Measurements from ENCODE around the gene DNASE1L3.
"Not testable (repeated sequence)": the region's sequence is repeated elsewhere in the genome, so short reads cannot be mapped to it uniquely, and the experiment has no call there.

The DNASE1L3 gene

GRCh38 chr3:58234516-58234931 is 23.8 kb upstream of the DNASE1L3 start:
- DNase-seq: no peak

GRCh38 chr3:58231666-58232065 is 20.9 kb upstream of the DNASE1L3 start:
- no peak for DNase-seq

GRCh38 chr3:58230876-58231552 is 20.2 kb upstream of the DNASE1L3 start:
- DNase-seq: no peak

- DNase-seq: not testable (repeated sequence)
Observed at GRCh38 chr3:58227933-58228332, 17.2 kb upstream of the DNASE1L3 start.

GRCh38 chr3:58223855-58224254 is 13.1 kb upstream of the DNASE1L3 start:
- no peak for DNase-seq

- DNase-seq: no peak
Observed at GRCh38 chr3:58222161-58222724, 11.5 kb upstream of the DNASE1L3 start.

GRCh38 chr3:58218904-58219303 is 8.1 kb upstream of the DNASE1L3 start:
- no peak for DNase-seq

- peak; percentile 31 for DNase-seq
Observed at GRCh38 chr3:58217209-58217811, 6.5 kb upstream of the DNASE1L3 start.

GRCh38 chr3:58216496-58217195 is 5.9 kb upstream of the DNASE1L3 start:
- no peak for DNase-seq

GRCh38 chr3:58215317-58216025 is 4.7 kb upstream of the DNASE1L3 start:
- no peak for DNase-seq

GRCh38 chr3:58214484-58215316 is 3.9 kb upstream of the DNASE1L3 start:
- DNase-seq: no peak

GRCh38 chr3:58209933-58210332 is 839 bp downstream of the DNASE1L3 start:
- DNase-seq: no peak

GRCh38 chr3:58207954-58208353 is 2.8 kb downstream of the DNASE1L3 start:
- no peak for DNase-seq

- no peak for DNase-seq
Observed at GRCh38 chr3:58206406-58207011, 4.3 kb downstream of the DNASE1L3 start.

- DNase-seq: no peak
Observed at GRCh38 chr3:58205981-58206380, 4.8 kb downstream of the DNASE1L3 start.

- DNase-seq: no peak
Observed at GRCh38 chr3:58204720-58205119, 6.1 kb downstream of the DNASE1L3 start.

- no peak for DNase-seq
Observed at GRCh38 chr3:58203541-58203940, 7.2 kb downstream of the DNASE1L3 start.

GRCh38 chr3:58202917-58203360 is 7.8 kb downstream of the DNASE1L3 start:
- no peak for DNase-seq

GRCh38 chr3:58201451-58201850 is 9.3 kb downstream of the DNASE1L3 start:
- DNase-seq: not testable (repeated sequence)

GRCh38 chr3:58200846-58201355 is 9.9 kb downstream of the DNASE1L3 start:
- no peak for DNase-seq

GRCh38 chr3:58200121-58200709 is 10.6 kb downstream of the DNASE1L3 start:
- DNase-seq: no peak

All from activated effector memory CD4-positive, alpha-beta T cell treated with Interleukin-2 at 50 U/mL for 16 hours (primary cell).